ENCODE measurements around the gene ATP10B.
A peak's percentile ranks its signal among the peaks of the same experiment; 100 is the strongest.

The ATP10B gene

GRCh38 chr5:160649304-160649703 lies 202.7 kb downstream of the ATP10B start:
- Histone ChIP-seq H2BK15ac (ENCODE audit: low read length) (no peak overlapping the region), H3K4me1 (ENCODE audit: control insufficient read depth in 2 of 2, insufficient read depth in 1 of 2, low read depth in 1 of 2, low read length in 2 of 2) (no peaks in the 10 kb centered on the region), H3K9ac (ENCODE audit: low read depth, low read length, poor library complexity) (no peak overlapping the region), H3K27ac (replicated peaks; ENCODE audit: low read length) (no peak overlapping the region), H2BK120ac (ENCODE audit: low read depth, low read length) (no peak overlapping the region), H3K18ac (ENCODE audit: low read length) (no peak overlapping the region), H2BK12ac (ENCODE audit: low read length) (no peak overlapping the region), H3K27me3 (ENCODE audit: control insufficient read depth in 3 of 3, insufficient read depth in 3 of 3, low read depth in 1 of 3, low read length in 3 of 3) (no peaks in the 10 kb centered on the region), H2AFZ (ENCODE audit: low read length) (no peak overlapping the region), H4K8ac (ENCODE audit: low read depth, low read length) (no peak overlapping the region), H4K91ac (ENCODE audit: low read depth, low read length, poor library complexity) (no peak overlapping the region), H3K14ac (ENCODE audit: low read length) (no peak overlapping the region), H3K4me2 (ENCODE audit: insufficient read depth, low read length, poor library complexity, severe bottlenecking) (no peak overlapping the region), H3K23ac (ENCODE audit: low read depth, low read length, poor library complexity) (no peak overlapping the region), H2AK5ac (ENCODE audit: low read depth, low read length) (no peak overlapping the region), H3K4ac (ENCODE audit: low read length) (no peak overlapping the region), H3K9me3 (replicated peaks in 1 of 2; ENCODE audit: control insufficient read depth in 2 of 2, insufficient read depth in 1 of 2, low read depth in 1 of 2, low read length in 2 of 2) (no peaks in the 10 kb centered on the region), H3K79me1 (ENCODE audit: low read depth, low read length) (no peaks in the 10 kb centered on the region), H3K4me3 (ENCODE audit: low read length in 2 of 2) (no peak overlapping the region), H3K36me3 (replicated peaks in 1 of 2; ENCODE audit: control insufficient read depth in 2 of 2, insufficient read depth in 2 of 2, low read length in 2 of 2) (no peaks in the 10 kb centered on the region), H2BK5ac (ENCODE audit: low read length) (no peak overlapping the region)
- no peak for DNase-seq (ENCODE audit: low spot score)

GRCh38 chr5:160646033-160646432 lies 206.0 kb downstream of the ATP10B start:
- Histone ChIP-seq H2BK5ac (ENCODE audit: low read length) (no peak overlapping the region), H3K9ac (ENCODE audit: low read depth, low read length, poor library complexity) (no peak overlapping the region), H3K14ac (ENCODE audit: low read length) (no peak overlapping the region), H3K36me3 (replicated peaks in 1 of 2; ENCODE audit: control insufficient read depth in 2 of 2, insufficient read depth in 2 of 2, low read length in 2 of 2) (no peaks in the 10 kb centered on the region), H2AK5ac (ENCODE audit: low read depth, low read length) (no peak overlapping the region), H3K9me3 (replicated peaks in 1 of 2; ENCODE audit: control insufficient read depth in 2 of 2, insufficient read depth in 1 of 2, low read depth in 1 of 2, low read length in 2 of 2) (no peaks in the 10 kb centered on the region), H2BK12ac (ENCODE audit: low read length) (no peak overlapping the region), H3K27me3 (ENCODE audit: control insufficient read depth in 3 of 3, insufficient read depth in 3 of 3, low read depth in 1 of 3, low read length in 3 of 3) (no peaks in the 10 kb centered on the region), H3K23ac (ENCODE audit: low read depth, low read length, poor library complexity) (no peak overlapping the region), H2BK120ac (ENCODE audit: low read depth, low read length) (no peak overlapping the region), H4K8ac (ENCODE audit: low read depth, low read length) (no peak overlapping the region), H3K27ac (replicated peaks; ENCODE audit: low read length) (no peak overlapping the region), H3K4ac (ENCODE audit: low read length) (no peak overlapping the region), H4K91ac (ENCODE audit: low read depth, low read length, poor library complexity) (no peak overlapping the region), H3K18ac (ENCODE audit: low read length) (no peak overlapping the region), H2AFZ (ENCODE audit: low read length) (no peak overlapping the region), H3K4me3 (ENCODE audit: low read length in 2 of 2) (no peak overlapping the region), H3K4me1 (ENCODE audit: control insufficient read depth in 2 of 2, insufficient read depth in 1 of 2, low read depth in 1 of 2, low read length in 2 of 2) (no peaks in the 10 kb centered on the region), H3K4me2 (ENCODE audit: insufficient read depth, low read length, poor library complexity, severe bottlenecking) (no peak overlapping the region), H3K79me1 (ENCODE audit: low read depth, low read length) (no peaks in the 10 kb centered on the region), H2BK15ac (ENCODE audit: low read length) (no peak overlapping the region)
- DNase-seq (ENCODE audit: low spot score) = no peak

GRCh38 chr5:160643616-160644240 lies 208.3 kb downstream of the ATP10B start:
- Histone ChIP-seq H3K36me3 (replicated peaks in 1 of 2; ENCODE audit: control insufficient read depth in 2 of 2, insufficient read depth in 2 of 2, low read length in 2 of 2) (no peaks in the 10 kb centered on the region), H2BK12ac (ENCODE audit: low read length) (no peak overlapping the region), H3K4me2 (ENCODE audit: insufficient read depth, low read length, poor library complexity, severe bottlenecking) (no peak overlapping the region), H2BK120ac (ENCODE audit: low read depth, low read length) (no peak overlapping the region), H2BK15ac (ENCODE audit: low read length) (no peak overlapping the region), H3K27ac (replicated peaks; ENCODE audit: low read length) (no peak overlapping the region), H3K9me3 (replicated peaks in 1 of 2; ENCODE audit: control insufficient read depth in 2 of 2, insufficient read depth in 1 of 2, low read depth in 1 of 2, low read length in 2 of 2) (no peaks in the 10 kb centered on the region), H3K23ac (ENCODE audit: low read depth, low read length, poor library complexity) (no peak overlapping the region), H3K4me1 (ENCODE audit: control insufficient read depth in 2 of 2, insufficient read depth in 1 of 2, low read depth in 1 of 2, low read length in 2 of 2) (no peaks in the 10 kb centered on the region), H2AFZ (ENCODE audit: low read length) (no peak overlapping the region), H4K8ac (ENCODE audit: low read depth, low read length) (no peak overlapping the region), H3K14ac (ENCODE audit: low read length) (no peak overlapping the region), H3K9ac (ENCODE audit: low read depth, low read length, poor library complexity) (no peak overlapping the region), H2BK5ac (ENCODE audit: low read length) (no peak overlapping the region), H3K4ac (ENCODE audit: low read length) (no peak overlapping the region), H2AK5ac (ENCODE audit: low read depth, low read length) (no peak overlapping the region), H4K91ac (ENCODE audit: low read depth, low read length, poor library complexity) (no peak overlapping the region), H3K27me3 (ENCODE audit: control insufficient read depth in 3 of 3, insufficient read depth in 3 of 3, low read depth in 1 of 3, low read length in 3 of 3) (no peaks in the 10 kb centered on the region), H3K4me3 (ENCODE audit: low read length in 2 of 2) (no peak overlapping the region), H3K79me1 (ENCODE audit: low read depth, low read length) (no peaks in the 10 kb centered on the region), H3K18ac (ENCODE audit: low read length) (peak overlapping the region; percentile 60)
- no CpG with 5 or more reads among the region's 4 CpGs for WGBS, 2 donors (ENCODE audit: extremely low coverage in 2 of 2, insufficient read length in 2 of 2, insufficient replicate concordance in 1 of 2)
- DNase-seq (ENCODE audit: low spot score) = no peak

- H2AK5ac ChIP-seq (ENCODE audit: low read depth, low read length) = no peak overlapping the region
- no peak overlapping the region for H2BK120ac ChIP-seq (ENCODE audit: low read depth, low read length)
- H2BK5ac ChIP-seq (ENCODE audit: low read length) = no peak overlapping the region
- H2BK12ac ChIP-seq (ENCODE audit: low read length) = no peak overlapping the region
- H3K9ac ChIP-seq (ENCODE audit: low read depth, low read length, poor library complexity) = no peak overlapping the region
- no peaks in the 10 kb centered on the region for H3K27me3 ChIP-seq (ENCODE audit: control insufficient read depth in 3 of 3, insufficient read depth in 3 of 3, low read depth in 1 of 3, low read length in 3 of 3)
- H3K4me1 ChIP-seq (ENCODE audit: control insufficient read depth in 2 of 2, insufficient read depth in 1 of 2, low read depth in 1 of 2, low read length in 2 of 2) = no peaks in the 10 kb centered on the region
- no peak overlapping the region for H3K14ac ChIP-seq (ENCODE audit: low read length)
- no peak overlapping the region for H3K27ac ChIP-seq (replicated peaks; ENCODE audit: low read length)
- DNase-seq (ENCODE audit: low spot score) = no peak
- H3K4me2 ChIP-seq (ENCODE audit: insufficient read depth, low read length, poor library complexity, severe bottlenecking) = no peak overlapping the region
- no peaks in the 10 kb centered on the region for H3K9me3 ChIP-seq (replicated peaks in 1 of 2; ENCODE audit: control insufficient read depth in 2 of 2, insufficient read depth in 1 of 2, low read depth in 1 of 2, low read length in 2 of 2)
- no peak overlapping the region for H3K4me3 ChIP-seq (ENCODE audit: low read length in 2 of 2)
- H2AFZ ChIP-seq (ENCODE audit: low read length) = no peak overlapping the region
- no peak overlapping the region for H4K91ac ChIP-seq (ENCODE audit: low read depth, low read length, poor library complexity)
- H3K18ac ChIP-seq (ENCODE audit: low read length) = no peak overlapping the region
- H3K23ac ChIP-seq (ENCODE audit: low read depth, low read length, poor library complexity) = no peak overlapping the region
- H3K4ac ChIP-seq (ENCODE audit: low read length) = no peak overlapping the region
- H4K8ac ChIP-seq (ENCODE audit: low read depth, low read length) = no peak overlapping the region
- H3K79me1 ChIP-seq (ENCODE audit: low read depth, low read length) = no peaks in the 10 kb centered on the region
- no peaks in the 10 kb centered on the region for H3K36me3 ChIP-seq (replicated peaks in 1 of 2; ENCODE audit: control insufficient read depth in 2 of 2, insufficient read depth in 2 of 2, low read length in 2 of 2)
- H2BK15ac ChIP-seq (ENCODE audit: low read length) = no peak overlapping the region
Measured at GRCh38 chr5:160641405-160641804, 210.6 kb downstream of the ATP10B start.
